Measurements from ENCODE around the gene LAMB2.

The LAMB2 gene

DNA sequence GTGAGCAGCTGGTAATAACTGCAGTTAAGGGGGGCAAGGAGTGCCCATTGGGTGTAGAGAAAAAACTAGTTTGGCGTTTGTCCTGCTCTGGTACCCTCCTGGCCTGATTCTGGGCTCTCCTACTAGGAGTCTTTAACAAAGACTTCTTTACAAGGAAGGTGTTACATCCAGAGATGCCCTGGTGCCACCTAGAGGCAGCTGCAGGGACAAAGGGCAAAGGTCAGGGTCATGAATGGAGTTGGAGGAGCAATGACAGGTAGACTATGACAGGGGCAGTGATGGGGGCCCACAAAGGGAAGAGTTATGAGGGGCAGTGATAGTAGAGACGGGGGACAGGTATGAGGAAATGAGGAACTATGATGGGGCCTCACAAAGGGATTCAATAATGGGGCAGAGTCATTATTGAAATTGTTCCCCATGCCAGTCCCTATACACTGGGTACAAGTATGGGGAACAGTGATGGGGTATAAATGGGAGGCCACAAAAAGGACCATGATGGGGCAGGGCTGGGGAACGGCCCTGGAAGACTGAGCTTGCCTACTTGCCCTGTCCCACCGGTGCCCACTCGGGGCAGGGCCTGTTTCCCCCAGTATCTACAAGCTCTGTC lies 25.4 kb upstream of the LAMB2 start:
- H3K4me1 ChIP-seq (ENCODE audit: control insufficient read depth in 1 of 2, insufficient read depth in 2 of 2, low read length in 2 of 2) = no peaks in the 10 kb centered on the region

GRCh38 chr3:49157289-49157688 lies 24.4 kb upstream of the LAMB2 start:
- Histone ChIP-seq H3K79me2 (ENCODE audit: control insufficient read depth, insufficient read depth, low read length, poor library complexity) (no peaks in the 10 kb centered on the region), H3K23ac (ENCODE audit: low read length) (no peak overlapping the region), H2AFZ (ENCODE audit: insufficient read depth, low read length, poor library complexity) (no peak overlapping the region), H3K36me3 (ENCODE audit: control insufficient read depth in 1 of 2, insufficient read depth in 2 of 2, low read length in 2 of 2) (peaks cover 2 to 3% of the 10 kb centered on the region in 2 experiments), H3K4me2 (ENCODE audit: low read length) (no peak overlapping the region), H3K9ac (ENCODE audit: low read length) (no peak overlapping the region), H3K79me1 (ENCODE audit: low read length) (no peaks in the 10 kb centered on the region), H3K4ac (ENCODE audit: low read depth, low read length) (no peak overlapping the region), H2BK120ac (ENCODE audit: insufficient read depth, low read length, poor library complexity) (no peak overlapping the region), H3K14ac (ENCODE audit: low read length) (no peak overlapping the region), H3K4me1 (ENCODE audit: control insufficient read depth in 1 of 2, insufficient read depth in 2 of 2, low read length in 2 of 2) (no peaks in the 10 kb centered on the region), H4K12ac (ENCODE audit: low read depth, low read length) (no peak overlapping the region), H2BK12ac (ENCODE audit: low read length) (no peak overlapping the region), H2AK5ac (ENCODE audit: low read length) (no peak overlapping the region), H3K9me3 (ENCODE audit: insufficient read depth, low read depth, low read length) (peaks cover 2% of the 10 kb centered on the region), H3K18ac (ENCODE audit: low read length) (no peak overlapping the region), H2BK5ac (ENCODE audit: low read depth, low read length, poor library complexity) (no peak overlapping the region), H3K27me3 (ENCODE audit: insufficient read depth, low read length) (no peaks in the 10 kb centered on the region), H3K4me3 (ENCODE audit: low read depth, low read length) (no peak overlapping the region), H3K27ac (ENCODE audit: low read depth, low read length) (no peak overlapping the region), H4K91ac (ENCODE audit: low read depth, low read length) (no peak overlapping the region), H4K8ac (ENCODE audit: low read depth, low read length) (no peak overlapping the region)
- no CpG with 5 or more reads among the region's 1 CpG for WGBS (ENCODE audit: extremely low coverage, insufficient coverage, insufficient read length)
- no peak for DNase-seq

More for the DNA sequence above, 25.4 kb upstream of the LAMB2 start:
- Histone ChIP-seq H3K23ac (ENCODE audit: low read length) (no peak overlapping the region), H3K79me2 (ENCODE audit: control insufficient read depth, insufficient read depth, low read length, poor library complexity) (no peaks in the 10 kb centered on the region), H3K27me3 (ENCODE audit: insufficient read depth, low read length) (no peaks in the 10 kb centered on the region), H4K91ac (ENCODE audit: low read depth, low read length) (no peak overlapping the region), H3K9me3 (ENCODE audit: insufficient read depth, low read depth, low read length) (peaks cover 2% of the 10 kb centered on the region), H2AK5ac (ENCODE audit: low read length) (no peak overlapping the region), H3K79me1 (ENCODE audit: low read length) (no peaks in the 10 kb centered on the region), H2BK5ac (ENCODE audit: low read depth, low read length, poor library complexity) (no peak overlapping the region), H3K36me3 (ENCODE audit: control insufficient read depth in 1 of 2, insufficient read depth in 2 of 2, low read length in 2 of 2) (peaks cover 10% of the 10 kb centered on the region in 2 experiments), H3K4me2 (ENCODE audit: low read length) (no peak overlapping the region), H3K4ac (ENCODE audit: low read depth, low read length) (no peak overlapping the region), H2AFZ (ENCODE audit: insufficient read depth, low read length, poor library complexity) (no peak overlapping the region), H3K18ac (ENCODE audit: low read length) (no peak overlapping the region), H4K8ac (ENCODE audit: low read depth, low read length) (no peak overlapping the region), H4K12ac (ENCODE audit: low read depth, low read length) (no peak overlapping the region), H3K9ac (ENCODE audit: low read length) (no peak overlapping the region), H3K4me3 (ENCODE audit: low read depth, low read length) (no peak overlapping the region), H2BK12ac (ENCODE audit: low read length) (no peak overlapping the region), H2BK120ac (ENCODE audit: insufficient read depth, low read length, poor library complexity) (no peak overlapping the region), H3K14ac (ENCODE audit: low read length) (no peak overlapping the region), H3K27ac (ENCODE audit: low read depth, low read length) (no peak overlapping the region)
- peak; percentile 52 to 68 for DNase-seq
- WGBS (ENCODE audit: extremely low coverage, insufficient coverage, insufficient read length) = no CpG with 5 or more reads among the region's 5 CpGs

GRCh38 chr3:49153349-49153912 lies 20.6 kb upstream of the LAMB2 start:
- no CpG with 5 or more reads among the region's 3 CpGs for WGBS (ENCODE audit: extremely low coverage, insufficient coverage, insufficient read length)

GRCh38 chr3:49151610-49152009 lies 18.8 kb upstream of the LAMB2 start:
- no peak overlapping the region for H3K4me2 ChIP-seq (ENCODE audit: low read length)
- no peaks in the 10 kb centered on the region for H3K27me3 ChIP-seq (ENCODE audit: insufficient read depth, low read length)
- no peak overlapping the region for H3K27ac ChIP-seq (ENCODE audit: low read depth, low read length)
- no peaks in the 10 kb centered on the region for H3K4me1 ChIP-seq (ENCODE audit: control insufficient read depth in 1 of 2, insufficient read depth in 2 of 2, low read length in 2 of 2)
- no peak for DNase-seq
- H4K12ac ChIP-seq (ENCODE audit: low read depth, low read length) = no peak overlapping the region
- no peak overlapping the region for H2BK5ac ChIP-seq (ENCODE audit: low read depth, low read length, poor library complexity)
- H2BK120ac ChIP-seq (ENCODE audit: insufficient read depth, low read length, poor library complexity) = no peak overlapping the region
- H4K8ac ChIP-seq (ENCODE audit: low read depth, low read length) = no peak overlapping the region
- no peak overlapping the region for H3K4me3 ChIP-seq (ENCODE audit: low read depth, low read length)
- no peak overlapping the region for H2AK5ac ChIP-seq (ENCODE audit: low read length)
- H2AFZ ChIP-seq (ENCODE audit: insufficient read depth, low read length, poor library complexity) = no peak overlapping the region
- no peak overlapping the region for H3K9ac ChIP-seq (ENCODE audit: low read length)
- no CpG with 5 or more reads among the region's 2 CpGs for WGBS (ENCODE audit: extremely low coverage, insufficient coverage, insufficient read length)
- H3K36me3 ChIP-seq (ENCODE audit: control insufficient read depth in 1 of 2, insufficient read depth in 2 of 2, low read length in 2 of 2) = no peaks in the 10 kb centered on the region
- no peaks in the 10 kb centered on the region for H3K79me1 ChIP-seq (ENCODE audit: low read length)
- no peak overlapping the region for H2BK12ac ChIP-seq (ENCODE audit: low read length)
- H4K91ac ChIP-seq (ENCODE audit: low read depth, low read length) = no peak overlapping the region
- H3K23ac ChIP-seq (ENCODE audit: low read length) = no peak overlapping the region
- H3K18ac ChIP-seq (ENCODE audit: low read length) = no peak overlapping the region
- H3K9me3 ChIP-seq (ENCODE audit: insufficient read depth, low read depth, low read length) = no peaks in the 10 kb centered on the region
- no peak overlapping the region for H3K4ac ChIP-seq (ENCODE audit: low read depth, low read length)
- no peak overlapping the region for H3K14ac ChIP-seq (ENCODE audit: low read length)
- H3K79me2 ChIP-seq (ENCODE audit: control insufficient read depth, insufficient read depth, low read length, poor library complexity) = no peaks in the 10 kb centered on the region

More at GRCh38 chr3:49153349-49153912, 20.6 kb upstream of the LAMB2 start:
- Histone ChIP-seq H3K4ac (ENCODE audit: low read depth, low read length) (no peak overlapping the region), H3K18ac (ENCODE audit: low read length) (no peak overlapping the region), H3K9ac (ENCODE audit: low read length) (no peak overlapping the region), H3K4me1 (ENCODE audit: control insufficient read depth in 1 of 2, insufficient read depth in 2 of 2, low read length in 2 of 2) (no peaks in the 10 kb centered on the region), H3K9me3 (ENCODE audit: insufficient read depth, low read depth, low read length) (no peaks in the 10 kb centered on the region), H3K79me1 (ENCODE audit: low read length) (no peaks in the 10 kb centered on the region), H3K36me3 (ENCODE audit: control insufficient read depth in 1 of 2, insufficient read depth in 2 of 2, low read length in 2 of 2) (no peaks in the 10 kb centered on the region), H3K27me3 (ENCODE audit: insufficient read depth, low read length) (no peaks in the 10 kb centered on the region), H2BK120ac (ENCODE audit: insufficient read depth, low read length, poor library complexity) (no peak overlapping the region), H3K79me2 (ENCODE audit: control insufficient read depth, insufficient read depth, low read length, poor library complexity) (no peaks in the 10 kb centered on the region), H2BK12ac (ENCODE audit: low read length) (no peak overlapping the region), H2BK5ac (ENCODE audit: low read depth, low read length, poor library complexity) (no peak overlapping the region), H4K91ac (ENCODE audit: low read depth, low read length) (no peak overlapping the region), H3K4me3 (ENCODE audit: low read depth, low read length) (no peak overlapping the region), H3K14ac (ENCODE audit: low read length) (no peak overlapping the region), H3K23ac (ENCODE audit: low read length) (no peak overlapping the region), H3K27ac (ENCODE audit: low read depth, low read length) (no peak overlapping the region), H2AK5ac (ENCODE audit: low read length) (no peak overlapping the region), H4K12ac (ENCODE audit: low read depth, low read length) (no peak overlapping the region), H3K4me2 (ENCODE audit: low read length) (no peak overlapping the region), H4K8ac (ENCODE audit: low read depth, low read length) (no peak overlapping the region), H2AFZ (ENCODE audit: insufficient read depth, low read length, poor library complexity) (no peak overlapping the region)
- DNase-seq = no peak

Data from trophoblast cell (in vitro differentiated cells and primary cell).